ENCODE results near the gene FAM76A. TPM values are rescaled to one million over a fixed set of nuclear protein-coding genes. Genes with fewer than 3 reads are reported as not detected.
"Not testable (repeated sequence)": the region's sequence is repeated elsewhere in the genome, so short reads cannot be mapped to it uniquely, and the experiment has no call there.

The FAM76A gene
- total RNA-seq, 2 donors from 2014 or later, result 12.4 to 15.3 TPM

DNA sequence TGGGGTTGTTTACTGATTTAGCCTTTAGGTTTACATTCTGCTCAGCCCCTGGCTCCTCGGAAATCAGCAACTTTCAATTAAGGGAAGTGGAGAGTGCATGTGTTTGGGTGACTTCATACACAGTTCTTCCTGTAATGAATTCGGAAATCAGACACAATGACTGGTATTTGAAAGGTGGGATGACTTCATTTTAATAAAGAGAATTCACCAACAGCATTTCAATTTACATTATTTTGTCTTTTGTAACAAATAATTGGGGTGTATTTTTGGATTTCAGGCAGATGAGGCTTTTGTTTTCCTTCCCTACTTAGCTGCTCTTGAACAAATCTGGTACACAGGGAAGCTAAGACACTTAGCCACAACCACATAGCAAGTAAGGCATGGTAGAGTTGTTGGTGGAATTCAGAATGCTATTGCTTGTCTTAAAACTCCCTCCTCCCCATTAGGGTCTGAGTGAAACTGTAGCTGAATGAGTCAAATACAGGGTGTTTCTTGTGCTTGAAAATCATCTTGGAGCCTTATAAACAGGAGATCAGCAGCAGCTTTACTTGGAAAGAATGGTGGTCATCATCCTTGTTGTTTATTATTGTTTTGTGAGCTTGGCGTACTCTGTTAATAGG is 48.2 kb downstream of the FAM76A start:
- DNase-seq, result peak in 1 of 2 donors; percentile 3

DNA sequence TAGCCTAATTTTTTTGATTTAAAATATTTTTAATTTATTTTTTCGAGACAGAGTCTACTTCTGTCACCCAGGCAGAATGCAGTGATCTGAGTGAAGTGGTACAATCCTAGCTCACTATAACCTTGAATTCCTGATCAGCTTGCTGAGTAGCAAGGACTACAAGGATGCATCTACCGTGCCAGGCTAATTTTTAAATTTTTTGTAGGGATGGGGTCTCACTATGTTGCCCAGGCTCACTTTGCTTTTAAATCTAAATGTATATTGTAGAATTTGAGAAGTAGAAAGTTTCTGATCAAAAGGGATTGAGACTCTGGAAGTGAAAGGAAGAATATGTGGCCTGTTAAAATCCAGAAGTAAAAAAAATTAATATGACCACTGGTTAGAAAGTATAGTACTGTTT is 48.9 kb downstream of the FAM76A start:
- Mint-ChIP-seq H3K4me3 (peak overlapping the region; percentile 35 to 89), H3K36me3 (ENCODE audit: insufficient read depth in 2 of 2) (peaks cover 2 to 3% of the 10 kb centered on the region in 2 donors), H3K27me3 (ENCODE audit: low read depth) (no peaks in the 10 kb centered on the region), H3K4me1 (ENCODE audit: low read depth) (peaks cover 24% of the 10 kb centered on the region), H3K9me3 (no peaks in the 10 kb centered on the region), H3K27ac (no peak overlapping the region)
- ATAC-seq (replicated peaks in 1 of 2), result no peak
- DNase-seq, result no peak

More for the DNA sequence above, 48.2 kb downstream of the FAM76A start:
- Mint-ChIP-seq H3K27ac (peak overlapping the region; percentile 97), H3K4me3 (peak overlapping the region; percentile 89 to 95), H3K4me1 (ENCODE audit: low read depth) (peaks cover 23% of the 10 kb centered on the region), H3K9me3 (no peaks in the 10 kb centered on the region), H3K27me3 (ENCODE audit: low read depth) (no peaks in the 10 kb centered on the region), H3K36me3 (ENCODE audit: insufficient read depth in 2 of 2) (peaks cover 2 to 3% of the 10 kb centered on the region in 2 donors)
- peak in 1 of 2 donors; percentile 1 for ATAC-seq (replicated peaks in 1 of 2)

DNA sequence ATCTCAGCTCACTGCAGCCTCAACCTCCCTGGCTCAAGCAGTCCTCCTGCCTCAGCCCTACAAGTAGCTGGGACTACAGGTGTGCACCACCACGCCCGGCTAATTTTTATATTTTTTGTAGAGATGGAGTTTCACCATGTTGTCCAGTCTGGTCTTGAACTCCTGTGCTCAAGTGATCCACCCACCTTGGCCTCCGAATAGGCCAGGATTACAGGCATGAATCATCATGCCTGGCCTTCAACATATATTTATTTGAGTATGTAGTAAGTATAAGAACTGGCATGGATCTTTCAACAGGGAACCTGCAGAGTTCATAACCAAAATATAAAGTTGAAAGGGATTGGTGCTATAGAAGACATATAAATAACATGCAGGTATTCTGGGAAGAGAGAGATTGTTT is 49.6 kb downstream of the FAM76A start:
- DNase-seq; H3K27me3 Mint-ChIP-seq (ENCODE audit: low read depth); ATAC-seq (replicated peaks in 1 of 2); H3K36me3 Mint-ChIP-seq (ENCODE audit: insufficient read depth in 2 of 2); H3K9me3 Mint-ChIP-seq: not testable (repeated sequence)
- peak overlapping the region; percentile 75 for H3K27ac Mint-ChIP-seq
- H3K4me1 Mint-ChIP-seq (ENCODE audit: low read depth), result peaks cover 30% of the 10 kb centered on the region
- H3K4me3 Mint-ChIP-seq, result peak overlapping the region; percentile 3 to 11

DNA sequence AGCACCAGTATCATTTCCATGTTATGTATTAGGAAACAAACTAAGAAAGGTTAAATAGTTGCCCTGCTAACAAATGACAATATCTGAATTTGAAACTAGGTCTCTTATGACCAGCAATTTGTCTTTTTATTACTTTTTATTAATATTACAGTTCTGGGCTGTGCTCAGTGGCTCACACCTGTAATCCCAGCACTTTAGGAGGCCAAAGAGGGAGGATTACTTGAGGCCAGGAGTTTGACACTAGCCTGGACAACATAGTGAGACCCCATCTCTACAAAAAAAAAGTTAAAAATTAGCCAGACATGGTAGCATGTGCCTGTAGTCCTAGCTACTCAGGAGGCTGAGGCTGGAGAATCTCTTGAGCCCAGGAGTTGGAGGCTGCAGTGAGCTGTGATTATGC is 50.5 kb downstream of the FAM76A start:
- H3K36me3 Mint-ChIP-seq (ENCODE audit: insufficient read depth in 2 of 2); ATAC-seq (replicated peaks in 1 of 2); DNase-seq; H3K27me3 Mint-ChIP-seq (ENCODE audit: low read depth); H3K4me3 Mint-ChIP-seq; H3K9me3 Mint-ChIP-seq; H3K27ac Mint-ChIP-seq: not testable (repeated sequence)
- H3K4me1 Mint-ChIP-seq (ENCODE audit: low read depth), result peaks cover 30% of the 10 kb centered on the region

DNA sequence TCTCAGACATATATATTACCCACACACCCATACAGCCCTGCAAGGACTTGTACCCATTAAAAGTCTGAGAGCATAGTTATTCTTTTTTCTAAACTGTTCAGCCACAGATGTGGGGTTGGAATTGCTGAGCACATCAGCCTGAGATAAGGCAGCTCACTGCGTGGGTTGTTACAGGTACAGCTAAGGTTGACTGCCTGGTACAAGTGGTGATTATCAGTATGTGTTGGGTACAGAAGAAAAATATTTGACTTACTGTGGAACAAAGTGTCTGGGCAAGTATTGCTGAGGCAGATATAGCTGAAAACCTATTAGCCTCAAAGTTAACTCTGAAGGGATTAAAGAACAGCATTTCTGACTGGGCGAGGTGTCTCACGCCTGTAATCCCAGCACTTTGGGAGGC is 52.3 kb downstream of the FAM76A start:
- Mint-ChIP-seq H3K4me3 (no peak overlapping the region), H3K27ac (no peak overlapping the region), H3K9me3 (no peaks in the 10 kb centered on the region), H3K27me3 (ENCODE audit: low read depth) (no peaks in the 10 kb centered on the region), H3K4me1 (ENCODE audit: low read depth) (peaks cover 23% of the 10 kb centered on the region), H3K36me3 (ENCODE audit: insufficient read depth in 2 of 2) (peaks cover 2 to 3% of the 10 kb centered on the region in 2 donors)
- no peak for DNase-seq
- no peak for ATAC-seq (replicated peaks in 1 of 2)

DNA sequence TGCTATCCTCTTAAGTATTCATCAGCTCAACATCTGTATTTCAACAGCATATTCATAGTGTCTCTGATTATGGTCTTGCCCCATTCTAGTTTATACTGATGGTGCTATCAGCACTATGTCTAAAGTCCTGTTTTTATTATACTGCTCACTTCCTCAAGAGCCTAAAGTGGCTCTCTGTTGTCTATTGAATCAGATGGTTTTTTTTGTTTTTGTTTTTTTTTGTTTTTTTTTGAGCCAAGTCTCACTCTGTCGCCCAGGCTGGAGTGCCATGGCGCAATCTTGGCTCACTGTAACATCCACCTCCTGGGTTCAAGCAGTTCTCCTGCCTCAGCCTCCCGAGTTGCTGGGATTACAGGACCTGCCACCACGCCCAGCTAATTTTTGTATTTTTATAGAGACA is 53.4 kb downstream of the FAM76A start:
- Mint-ChIP-seq H3K4me3 (no peak overlapping the region), H3K27me3 (ENCODE audit: low read depth) (no peaks in the 10 kb centered on the region), H3K36me3 (ENCODE audit: insufficient read depth in 2 of 2) (peaks cover 1 to 2% of the 10 kb centered on the region in 2 donors), H3K9me3 (no peaks in the 10 kb centered on the region), H3K27ac (no peak overlapping the region), H3K4me1 (ENCODE audit: low read depth) (peaks cover 17% of the 10 kb centered on the region)
- no peak for ATAC-seq (replicated peaks in 1 of 2)
- DNase-seq, result no peak

DNA sequence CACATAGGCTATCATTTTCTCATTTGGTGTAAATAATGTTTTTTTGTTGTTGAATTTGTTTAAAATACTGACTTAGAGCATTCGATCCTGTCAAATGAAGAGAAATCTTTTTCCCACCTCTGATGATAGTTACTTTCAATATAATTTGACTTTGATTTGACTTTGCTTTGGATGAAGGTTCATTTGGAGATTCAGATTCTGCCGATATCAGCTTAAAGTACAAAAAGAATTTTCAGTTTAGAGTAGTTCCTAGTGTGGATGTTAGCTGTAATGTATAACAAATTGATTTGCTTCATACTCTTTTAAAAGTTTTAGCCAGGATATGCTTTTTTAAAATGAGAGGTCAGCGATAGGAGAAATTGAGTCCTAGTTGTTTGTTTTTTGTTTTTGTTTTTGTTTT is 57.2 kb downstream of the FAM76A start:
- no peaks in the 10 kb centered on the region for H3K27me3 Mint-ChIP-seq (ENCODE audit: low read depth)
- H3K27ac Mint-ChIP-seq, result no peak overlapping the region
- H3K9me3 Mint-ChIP-seq, result no peaks in the 10 kb centered on the region
- DNase-seq, result no peak
- peaks cover 13% of the 10 kb centered on the region for H3K4me1 Mint-ChIP-seq (ENCODE audit: low read depth)
- no peak overlapping the region for H3K4me3 Mint-ChIP-seq
- H3K36me3 Mint-ChIP-seq (ENCODE audit: insufficient read depth in 2 of 2), result no peaks in the 10 kb centered on the region
- ATAC-seq (replicated peaks in 1 of 2), result no peak

DNA sequence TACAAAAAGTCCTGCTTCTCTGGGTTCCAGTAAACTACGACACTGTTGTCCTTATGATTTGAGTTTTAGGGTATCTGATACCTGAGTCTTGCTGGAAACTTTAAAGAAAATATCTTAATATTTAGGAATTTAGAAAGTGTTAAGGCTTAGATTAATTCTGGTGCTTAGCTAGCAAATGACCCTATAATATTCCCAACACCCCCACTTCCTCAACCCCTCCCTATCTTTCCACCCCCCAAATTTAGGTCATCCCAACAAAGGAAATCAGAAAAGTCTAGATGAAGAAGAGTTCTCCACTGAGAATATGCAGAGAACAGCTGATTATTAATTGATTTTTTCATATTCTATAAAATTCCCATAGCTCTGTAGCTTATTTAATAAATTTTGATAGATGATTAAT is 58.9 kb downstream of the FAM76A start:
- ATAC-seq (replicated peaks in 1 of 2) (no peak), DNase-seq (no peak)
- Mint-ChIP-seq H3K27ac (no peak overlapping the region), H3K9me3 (no peaks in the 10 kb centered on the region), H3K36me3 (ENCODE audit: insufficient read depth in 2 of 2) (peaks cover 2 to 4% of the 10 kb centered on the region in 2 donors), H3K4me3 (no peak overlapping the region), H3K27me3 (ENCODE audit: low read depth) (no peaks in the 10 kb centered on the region), H3K4me1 (ENCODE audit: low read depth) (peaks cover 12% of the 10 kb centered on the region)

DNA sequence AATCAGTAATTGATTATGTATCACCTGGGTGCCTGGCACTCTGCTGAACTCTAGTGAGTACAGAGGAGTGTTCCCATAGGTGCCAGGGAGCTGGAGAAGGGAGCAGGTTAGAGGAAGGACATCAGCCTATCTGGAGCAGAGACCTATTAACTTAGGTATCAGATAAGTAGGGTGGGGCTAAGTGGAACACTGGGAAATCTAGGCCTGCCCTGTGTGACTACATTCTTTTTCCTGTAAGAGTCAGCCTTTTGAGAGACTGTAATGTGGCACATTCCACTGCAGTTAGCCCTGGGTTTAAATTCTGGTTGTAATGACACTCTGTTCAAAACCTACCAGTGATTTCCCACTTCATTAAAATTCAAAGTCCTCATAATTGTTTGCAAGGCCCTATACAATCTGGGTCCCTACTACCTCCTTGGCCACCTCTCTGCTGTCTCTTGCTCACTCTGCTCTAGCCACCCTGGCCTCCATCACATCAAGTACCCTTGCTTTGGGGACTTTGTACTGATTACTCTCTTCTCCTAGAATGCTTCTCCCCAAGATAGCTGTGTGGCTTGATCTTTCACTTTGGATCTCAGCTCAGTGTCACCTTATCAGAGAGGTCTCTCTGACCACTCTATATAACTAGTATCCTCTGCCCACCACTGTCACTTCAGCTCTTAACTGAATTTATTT is 60.2 kb downstream of the FAM76A start:
- no peak overlapping the region for H3K4me3 Mint-ChIP-seq
- ATAC-seq (replicated peaks in 1 of 2) (no peak), DNase-seq (no peak)
- H3K4me1 Mint-ChIP-seq (ENCODE audit: low read depth), result peaks cover 6% of the 10 kb centered on the region
- H3K36me3 Mint-ChIP-seq (ENCODE audit: insufficient read depth in 2 of 2), result peaks cover 2 to 9% of the 10 kb centered on the region in 2 donors
- peak overlapping the region; percentile 72 for H3K27ac Mint-ChIP-seq
- no peaks in the 10 kb centered on the region for H3K9me3 Mint-ChIP-seq
- H3K27me3 Mint-ChIP-seq (ENCODE audit: low read depth), result no peaks in the 10 kb centered on the region

DNA sequence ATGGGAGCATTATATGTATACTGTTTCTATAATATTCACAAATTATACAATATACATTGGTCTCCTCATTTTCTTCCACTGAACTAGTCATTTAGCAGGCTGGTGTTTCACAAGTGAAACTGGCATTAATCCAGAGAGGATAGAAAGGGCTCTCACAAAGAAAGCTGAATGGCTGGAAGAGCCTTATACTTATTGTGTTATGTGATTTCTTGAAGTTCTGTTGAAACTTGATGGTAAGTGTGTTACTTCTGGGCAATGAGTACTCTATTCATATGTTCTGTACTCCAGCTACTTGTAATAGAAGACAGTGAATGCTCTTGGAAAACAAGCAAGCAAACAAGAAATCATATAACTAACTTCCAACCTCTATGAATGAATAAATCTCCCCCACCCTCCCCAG is 62.1 kb downstream of the FAM76A start:
- DNase-seq (no peak), ATAC-seq (replicated peaks in 1 of 2) (no peak)
- no peaks in the 10 kb centered on the region for H3K9me3 Mint-ChIP-seq

DNA sequence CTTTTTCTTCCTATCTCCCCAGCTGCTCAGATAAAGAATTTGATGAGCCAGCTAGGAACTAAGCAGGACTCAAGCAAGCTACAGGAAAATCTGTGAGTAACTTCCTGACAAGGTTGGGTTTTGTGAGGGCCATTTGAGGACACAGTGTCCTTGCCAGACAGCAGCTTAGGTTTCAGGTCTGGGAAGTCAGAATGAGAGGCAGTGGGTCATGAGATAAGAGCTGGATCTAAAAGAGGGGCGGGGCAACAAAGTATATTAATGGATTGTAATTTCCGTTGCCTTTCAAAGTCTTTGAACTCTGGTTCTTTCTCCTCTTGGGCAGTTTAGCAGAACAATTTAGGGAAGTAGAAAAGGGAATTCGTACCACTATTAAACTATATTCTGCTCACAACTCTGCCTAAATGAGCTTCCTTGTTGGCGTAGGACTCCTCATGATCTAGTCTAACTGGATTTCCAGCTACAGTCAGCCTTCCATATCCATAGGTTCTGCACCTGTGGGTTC is 63.8 kb downstream of the FAM76A start:
- Mint-ChIP-seq H3K27me3 (ENCODE audit: low read depth) (no peaks in the 10 kb centered on the region), H3K4me3 (no peak overlapping the region), H3K9me3 (no peaks in the 10 kb centered on the region), H3K36me3 (ENCODE audit: insufficient read depth in 2 of 2) (peaks cover 2 to 13% of the 10 kb centered on the region in 2 donors), H3K27ac (no peak overlapping the region), H3K4me1 (ENCODE audit: low read depth) (peaks cover 6% of the 10 kb centered on the region)
- DNase-seq, result no peak
- no peak for ATAC-seq (replicated peaks in 1 of 2)

More for the DNA sequence above, 62.1 kb downstream of the FAM76A start:
- Mint-ChIP-seq H3K27me3 (ENCODE audit: low read depth) (no peaks in the 10 kb centered on the region), H3K4me1 (ENCODE audit: low read depth) (peaks cover 6% of the 10 kb centered on the region), H3K27ac (no peak overlapping the region), H3K4me3 (no peak overlapping the region), H3K36me3 (ENCODE audit: insufficient read depth in 2 of 2) (peaks cover 2 to 9% of the 10 kb centered on the region in 2 donors)

DNA sequence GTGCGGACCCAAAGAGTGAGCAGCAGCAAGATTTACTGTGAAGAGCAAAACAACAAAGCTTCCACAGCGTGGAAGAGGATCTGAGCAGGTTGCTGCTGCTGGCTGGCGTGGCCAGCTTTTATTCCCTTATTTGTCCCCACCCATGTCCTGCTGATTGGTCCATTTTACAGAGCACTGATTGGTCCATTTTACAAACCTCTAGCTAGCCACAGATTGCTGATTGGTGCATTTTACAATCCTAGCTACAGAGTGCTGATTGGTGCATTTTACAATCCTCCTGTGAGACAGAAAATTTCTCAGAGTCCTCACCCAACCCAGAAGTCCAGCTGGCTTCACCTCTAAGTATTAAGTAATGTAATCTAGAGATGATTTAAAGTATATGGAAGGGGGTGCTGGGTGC is 64.5 kb downstream of the FAM76A start:
- DNase-seq; H3K27ac Mint-ChIP-seq; ATAC-seq (replicated peaks in 1 of 2); H3K27me3 Mint-ChIP-seq (ENCODE audit: low read depth); H3K4me1 Mint-ChIP-seq (ENCODE audit: low read depth); H3K4me3 Mint-ChIP-seq; H3K9me3 Mint-ChIP-seq: not testable (repeated sequence)
- H3K36me3 Mint-ChIP-seq (ENCODE audit: insufficient read depth in 2 of 2), result peaks cover 2 to 13% of the 10 kb centered on the region in 2 donors

DNA sequence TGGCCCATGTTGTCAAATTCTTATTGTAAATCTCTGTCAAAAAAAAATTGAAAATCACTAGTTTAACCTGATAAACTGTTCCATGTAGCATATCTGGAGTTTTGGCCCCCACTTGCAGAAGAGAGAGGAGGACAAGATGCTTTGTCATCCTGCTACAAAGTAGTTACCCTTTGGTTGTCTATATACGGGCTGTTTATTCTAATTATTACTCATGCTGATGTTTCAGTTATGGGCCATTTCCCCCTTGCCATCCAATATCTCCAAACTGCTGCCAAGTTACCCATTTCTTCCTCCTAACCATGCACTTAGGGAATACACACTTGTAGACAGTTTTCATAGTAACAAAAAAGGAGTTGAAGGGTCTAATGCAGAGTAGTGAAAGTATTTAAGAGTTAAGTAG is 69.8 kb downstream of the FAM76A start:
- no peak for ATAC-seq (replicated peaks in 1 of 2)
- Mint-ChIP-seq H3K27me3 (ENCODE audit: low read depth) (no peaks in the 10 kb centered on the region), H3K27ac (no peak overlapping the region), H3K36me3 (ENCODE audit: insufficient read depth in 2 of 2) (peaks cover 9 to 19% of the 10 kb centered on the region in 2 donors), H3K4me3 (no peak overlapping the region), H3K4me1 (ENCODE audit: low read depth) (peaks cover 8% of the 10 kb centered on the region), H3K9me3 (no peaks in the 10 kb centered on the region)
- no peak for DNase-seq

All from activated T-cell treated with anti-CD3 and anti-CD28 coated beads, Interleukin-2, amount 50 U/mL, for 72 hours (primary cell).